Fibroblast of upper back skin (primary cell): ENCODE results near the gene SUPT4H1.
"Not testable (repeated sequence)": the region's sequence is repeated elsewhere in the genome, so short reads cannot be mapped to it uniquely, and the experiment has no call there.

ENCODE experiments used
- DNase-seq: peaks from one replicate; pipeline ENCODE4 v3.0.0-alpha.2; 2013

SUPT4H1 gene

DNA sequence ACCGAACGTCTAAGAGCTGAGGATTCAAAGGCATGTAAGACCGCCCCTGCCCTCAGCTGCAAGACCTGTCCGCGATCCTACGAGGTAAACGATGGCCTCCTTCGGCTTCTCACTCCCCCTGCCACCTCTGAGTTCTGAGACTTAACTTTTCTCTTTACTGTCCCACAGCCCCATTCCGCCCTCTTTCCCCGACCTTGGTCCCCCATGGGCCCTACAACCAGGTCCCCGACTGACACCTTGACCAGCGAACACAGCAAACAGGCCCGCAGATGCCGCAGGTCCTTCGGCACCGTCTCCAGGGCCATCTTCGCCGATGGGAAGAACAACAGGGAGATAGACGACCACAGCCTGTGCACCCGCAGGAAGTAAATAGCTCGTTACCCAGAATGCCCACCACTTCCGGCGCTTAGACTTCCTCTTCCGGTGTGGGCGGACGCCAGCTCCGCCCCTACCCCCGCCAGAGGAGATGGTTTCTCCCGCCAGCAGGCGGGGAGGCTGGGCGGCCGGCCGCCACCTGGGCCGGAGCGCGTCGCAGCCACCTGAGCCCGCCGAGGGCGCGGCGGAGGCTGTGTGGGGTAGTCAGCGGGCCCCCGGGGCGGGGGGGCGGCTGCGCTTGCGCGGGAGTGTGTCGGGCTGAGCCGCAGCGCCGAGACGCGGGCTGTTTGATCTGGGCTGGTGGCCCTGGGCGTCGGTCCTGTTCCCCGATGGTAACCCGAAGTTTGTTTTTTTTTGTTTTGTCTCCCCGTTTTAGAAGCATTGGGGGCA is at the start of gene SUPT4H1:
Gene SUPT4H1, minus strand, starts transcription at position 371 of the 765 bp plus-strand sequence. Its CDS starts 66 bp downstream, at position 305.
- peak; percentile 91 for DNase-seq

DNA sequence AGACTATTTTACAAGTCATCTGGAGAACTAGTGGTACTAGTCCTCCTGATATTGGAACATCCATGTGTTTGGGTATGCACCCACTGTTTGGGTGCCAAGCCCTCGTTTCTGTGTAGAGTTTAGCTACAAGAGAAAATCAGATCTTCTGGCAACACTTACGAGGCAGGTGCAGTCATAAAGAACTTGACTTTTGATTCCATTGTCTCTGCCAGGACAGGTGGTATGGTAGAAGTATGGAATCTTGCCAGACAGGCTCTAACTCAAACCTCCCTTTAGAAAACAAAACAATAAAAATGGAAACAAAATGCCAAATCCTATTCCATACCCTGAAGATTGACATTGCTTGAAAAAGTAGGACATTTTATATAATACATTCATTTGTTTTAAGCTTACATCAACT is 49.3 kb upstream of the SUPT4H1 start:
- DNase-seq: no peak

- no peak for DNase-seq
Observed at GRCh38 chr17:58400826-58401225, 48.8 kb upstream of the SUPT4H1 start.

DNA sequence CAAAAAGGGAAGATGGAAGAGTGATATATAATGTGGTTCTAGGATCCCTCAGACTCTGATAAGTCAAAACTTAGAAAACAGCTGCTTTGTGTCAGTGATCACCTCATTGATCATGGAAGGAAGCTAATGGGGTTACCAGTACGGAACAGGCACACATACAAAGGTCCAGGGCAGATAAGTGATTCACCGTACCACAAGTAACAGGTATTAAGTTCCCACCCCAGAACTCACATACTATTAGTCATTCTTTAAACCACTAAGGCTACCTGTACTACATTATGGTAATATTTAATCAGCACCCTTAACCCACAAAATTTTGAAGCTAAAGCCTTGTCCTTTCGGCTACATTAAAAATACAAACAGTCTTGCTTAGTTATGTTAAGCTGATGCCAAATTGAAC is 48.0 kb upstream of the SUPT4H1 start:
- no peak for DNase-seq

- DNase-seq: no peak
Observed at GRCh38 chr17:58398574-58399266, 46.7 kb upstream of the SUPT4H1 start.

DNA sequence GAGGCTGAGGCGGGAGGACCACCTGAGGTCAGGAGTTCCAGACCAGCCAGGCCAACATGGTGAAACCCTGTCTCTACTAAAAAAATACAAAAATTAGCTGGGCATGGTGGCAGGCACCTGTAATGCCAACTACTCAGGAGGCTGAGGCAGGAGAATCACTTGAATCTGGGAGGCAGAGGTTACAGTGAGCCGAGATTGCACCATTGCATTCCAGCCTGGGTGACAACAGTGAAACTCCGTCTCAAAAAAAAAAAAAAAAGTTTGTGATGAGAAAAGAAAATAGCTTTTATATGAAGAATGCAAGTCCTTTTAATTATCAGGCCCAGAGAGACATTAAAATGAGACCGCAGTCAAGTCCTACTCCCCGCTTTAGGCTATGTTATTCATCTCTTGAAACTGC is 45.4 kb upstream of the SUPT4H1 start:
- not testable (repeated sequence) for DNase-seq

- no peak for DNase-seq
Observed at GRCh38 chr17:58396173-58396572, 44.2 kb upstream of the SUPT4H1 start.

DNA sequence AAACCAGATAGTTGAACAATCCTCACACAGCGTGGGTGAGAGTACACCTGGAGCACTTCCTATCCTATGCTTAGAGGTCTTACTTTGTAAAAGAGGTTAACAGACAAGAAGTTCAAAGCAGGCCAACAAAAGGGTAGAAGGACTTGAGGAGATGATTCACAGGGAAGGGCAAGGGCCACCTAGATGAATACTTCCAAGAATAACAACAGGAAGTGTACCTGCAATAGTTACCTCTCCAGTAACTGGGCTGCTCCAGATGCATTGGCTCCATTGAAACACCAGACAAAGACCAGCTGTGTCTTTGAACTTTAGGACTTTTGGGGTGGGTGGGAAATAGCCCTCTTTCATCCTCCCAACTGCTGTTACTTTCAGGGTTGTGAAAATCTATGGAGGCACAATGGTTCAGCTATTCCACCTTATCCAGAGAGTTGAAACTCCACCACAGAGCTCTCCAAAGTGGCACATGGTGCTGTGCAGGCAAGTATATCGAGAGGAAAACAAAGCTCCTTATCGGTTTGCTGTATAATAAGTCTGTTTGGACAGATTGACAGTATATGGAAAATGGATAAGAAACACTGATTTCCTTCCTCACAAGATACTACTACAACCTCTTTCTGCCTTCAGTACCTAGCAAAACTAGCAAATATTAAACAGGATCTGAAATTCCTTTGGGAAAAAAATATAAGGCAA is 42.7 kb upstream of the SUPT4H1 start:
- DNase-seq: no peak

DNA sequence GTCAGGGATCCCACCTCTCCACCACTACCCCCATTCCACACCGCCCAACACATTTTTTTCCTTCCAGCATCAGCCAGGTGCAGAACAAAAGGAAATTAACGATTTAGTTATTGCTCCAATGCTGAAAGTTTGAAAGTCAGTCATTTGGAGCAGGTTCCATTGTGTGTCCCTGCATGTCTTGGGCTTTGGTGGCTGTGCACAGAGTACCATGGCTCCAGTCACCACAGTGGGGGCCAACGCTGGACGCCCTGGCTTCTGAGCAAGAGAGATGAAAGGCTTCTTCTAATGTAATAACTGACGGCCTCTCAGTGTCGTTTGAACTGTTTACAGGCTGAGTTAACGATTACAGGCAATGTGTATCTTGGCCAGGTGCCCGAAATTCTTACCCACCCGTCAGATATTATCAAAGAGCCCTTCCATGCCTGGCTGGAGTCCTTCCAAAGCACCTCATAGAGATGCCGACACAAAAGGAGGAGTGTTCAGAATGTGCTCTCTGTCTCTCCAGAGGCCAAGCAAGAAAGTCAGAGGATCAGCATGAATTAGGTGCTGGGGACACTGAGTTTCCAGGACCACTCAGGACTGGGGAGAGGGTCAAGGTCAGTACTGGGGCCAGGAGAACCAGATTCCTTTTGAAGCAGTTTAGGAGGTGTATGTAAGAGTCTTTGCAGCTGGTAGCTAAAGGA is 39.4 kb upstream of the SUPT4H1 start:
- no peak for DNase-seq

GRCh38 chr17:58390884-58391283 is 38.9 kb upstream of the SUPT4H1 start:
- no peak for DNase-seq

GRCh38 chr17:58388302-58389190 is 36.5 kb upstream of the SUPT4H1 start:
- no peak for DNase-seq

DNA sequence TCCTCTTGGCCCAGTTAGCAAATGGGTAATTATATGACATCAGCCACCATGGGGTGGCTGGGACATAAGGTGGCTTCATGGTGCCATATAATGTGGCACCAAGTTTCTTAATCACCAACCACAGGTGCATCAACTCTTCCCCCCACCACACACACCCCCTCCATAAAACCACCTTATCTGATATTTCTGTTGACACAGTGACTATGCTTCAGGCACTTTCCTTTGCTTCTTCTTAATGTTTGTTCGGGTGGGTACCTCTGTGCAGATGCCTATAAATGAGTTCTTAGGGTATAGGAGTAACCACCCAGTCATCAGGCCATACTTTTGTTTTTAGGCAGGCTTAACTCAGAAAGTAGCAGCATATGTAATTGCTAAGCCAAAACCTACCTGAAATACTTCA is 35.8 kb upstream of the SUPT4H1 start:
- DNase-seq: no peak

- no peak for DNase-seq
Observed at GRCh38 chr17:58386708-58387107, 34.7 kb upstream of the SUPT4H1 start.

GRCh38 chr17:58385359-58385899 is 33.4 kb upstream of the SUPT4H1 start:
- no peak for DNase-seq

GRCh38 chr17:58384897-58385296 is 32.9 kb upstream of the SUPT4H1 start:
- DNase-seq: no peak

GRCh38 chr17:58383892-58384462 is 32.0 kb upstream of the SUPT4H1 start:
- DNase-seq: no peak

GRCh38 chr17:58382872-58383242 is 30.9 kb upstream of the SUPT4H1 start:
- DNase-seq: no peak

DNA sequence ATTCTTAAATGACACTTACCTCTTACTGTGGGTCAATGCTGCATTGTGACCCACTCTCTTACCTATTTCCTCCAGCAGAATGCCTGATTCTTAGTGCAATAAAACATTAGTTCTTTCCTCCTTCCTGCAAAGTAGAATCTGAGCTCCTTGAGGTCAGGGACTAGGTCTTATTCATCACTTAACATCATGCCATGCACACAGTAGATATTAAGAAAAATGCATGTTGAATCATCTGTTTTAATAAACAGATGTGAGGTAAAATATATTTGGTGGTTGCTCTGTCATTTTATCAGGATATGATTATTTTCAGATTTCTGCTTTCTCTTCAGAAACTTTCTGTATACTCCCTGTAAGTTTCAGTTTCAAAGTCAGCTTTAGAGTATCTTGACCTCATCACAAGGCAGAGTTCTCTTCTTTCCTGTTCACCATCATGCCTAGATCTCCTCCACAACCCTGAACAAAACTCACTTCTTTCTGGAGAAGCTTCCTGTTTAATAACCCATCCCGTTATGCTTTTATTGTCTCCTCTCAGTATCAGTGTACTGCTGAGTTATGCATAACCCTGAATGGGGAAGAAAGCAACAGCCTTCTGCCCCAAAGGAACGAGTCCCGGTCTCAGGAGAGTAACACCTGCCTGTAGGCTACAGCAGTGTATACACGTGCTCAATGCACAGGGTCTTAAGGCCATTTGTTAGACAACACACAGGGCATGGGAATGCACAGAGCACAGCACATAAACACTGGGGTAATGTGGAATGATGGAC is 30.3 kb upstream of the SUPT4H1 start:
- DNase-seq: no peak

DNA sequence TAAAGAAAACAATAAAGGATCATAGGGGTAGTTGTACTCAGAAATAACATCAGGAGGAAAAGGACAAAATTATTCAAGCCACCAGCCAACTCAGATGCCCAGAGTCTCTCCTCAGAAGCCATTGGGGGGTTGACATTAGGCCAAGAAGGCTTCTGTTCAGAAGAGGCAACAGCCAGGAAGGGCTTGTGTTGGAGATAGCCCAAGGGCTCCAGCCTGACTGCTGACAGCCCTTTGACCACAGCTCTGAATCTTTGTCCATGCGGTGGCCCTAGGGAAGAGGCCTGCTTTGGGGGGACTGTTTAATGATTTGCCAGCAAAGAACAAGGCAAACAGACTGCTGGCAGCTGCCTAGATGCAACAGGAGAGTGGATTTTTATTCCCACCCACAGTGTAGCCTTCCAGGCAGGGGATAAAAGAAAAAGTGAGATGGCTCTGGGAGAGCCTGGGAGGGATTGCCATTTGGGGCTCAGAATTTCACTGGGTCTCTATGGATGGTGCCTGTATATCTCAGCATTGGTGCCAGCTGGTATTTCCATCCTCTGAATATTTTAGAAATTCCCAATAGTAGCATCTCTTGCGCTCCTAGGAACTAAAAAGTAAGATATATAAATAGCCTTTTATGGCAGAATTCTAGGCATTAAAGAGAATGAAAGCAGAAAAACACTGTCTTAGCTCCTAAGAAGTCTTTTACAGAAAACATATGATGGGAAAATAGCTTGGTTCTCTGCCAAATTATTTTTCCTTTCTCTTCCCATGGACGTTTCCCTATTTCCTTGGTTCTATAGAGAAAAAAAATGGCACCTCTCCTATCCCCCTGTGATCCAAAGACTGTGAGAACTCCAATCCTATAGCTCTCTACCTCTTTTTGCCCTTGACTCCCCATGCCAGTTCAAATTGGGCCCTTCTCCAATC is 29.4 kb upstream of the SUPT4H1 start:
- DNase-seq: peak; percentile 9
